Activated T-helper 1 cell treated with anti-CD3 and anti-CD28 coated beads, Interleukin-12 subunit alpha, Interleukin-12 subunit beta, Interleukin-2, Interleukin-4 antibody, amounts not matched to agents 30 ng/mL and 10 ng/mL and 1 ng/mL, durations not matched to agents 14 hours and 24 hours and 36 hours (primary cell): ENCODE measurements around the gene HHIPL2. TPM values are rescaled to one million over a fixed set of nuclear protein-coding genes. Genes with fewer than 3 reads are reported as not detected.

ENCODE experiments used
- total RNA-seq: library from RNA; stranded (reverse); gene quantifications from 2 replicates; pipeline ENCODE4 v1.2.3, GENCODE V29; 2022

The HHIPL2 gene
- total RNA-seq, 1 donor from 2014 or later, result 0.16 TPM

Other genes with a start within 250 kb of the HHIPL2 start
- gene TAF1A, start 41.8 kb upstream of the HHIPL2 start, total RNA-seq, result 19.2 and 19.7 TPM in 2 replicates
- 42.7 and 42.8 TPM in 2 replicates for gene MIA3, start 70.0 kb upstream of the HHIPL2 start, total RNA-seq
- 36.3 and 37.5 TPM in 2 replicates for gene AIDA, start 164.4 kb upstream of the HHIPL2 start, total RNA-seq
- gene BROX, start 164.5 kb upstream of the HHIPL2 start, total RNA-seq, result 37.4 and 38.2 TPM in 2 replicates
- 0.49 TPM in 1 of 2 replicates, not detected in the other for gene FAM177B, start 189.1 kb upstream of the HHIPL2 start, total RNA-seq